Right renal pelvis (tissue), 4 donors: Measurements from ENCODE around the gene ZNF273. TPM values are rescaled to one million over a fixed set of nuclear protein-coding genes. Genes with fewer than 3 reads are reported as not detected.

Experiments
- DNase-seq, 4 donors: peaks; one replicate each; pipeline ENCODE4 v3.0.0-alpha.2; 2013; ENCODE audit warnings: low read depth in 4 of 4, low spot score in 3 of 4, missing footprints in 1 of 4
- polyA plus RNA-seq, 4 donors: library from polyadenylated mRNA; unstranded; fragments of 120-200 nt; gene quantifications; one replicate each; pipeline ENCODE4 v1.2.1, GENCODE V29; 2013; ENCODE audit not compliant: insufficient read length in 4 of 4

Gene ZNF273
- polyA plus RNA-seq, 4 donors = 10.3 to 13.6 (median 12.8) TPM

DNA sequence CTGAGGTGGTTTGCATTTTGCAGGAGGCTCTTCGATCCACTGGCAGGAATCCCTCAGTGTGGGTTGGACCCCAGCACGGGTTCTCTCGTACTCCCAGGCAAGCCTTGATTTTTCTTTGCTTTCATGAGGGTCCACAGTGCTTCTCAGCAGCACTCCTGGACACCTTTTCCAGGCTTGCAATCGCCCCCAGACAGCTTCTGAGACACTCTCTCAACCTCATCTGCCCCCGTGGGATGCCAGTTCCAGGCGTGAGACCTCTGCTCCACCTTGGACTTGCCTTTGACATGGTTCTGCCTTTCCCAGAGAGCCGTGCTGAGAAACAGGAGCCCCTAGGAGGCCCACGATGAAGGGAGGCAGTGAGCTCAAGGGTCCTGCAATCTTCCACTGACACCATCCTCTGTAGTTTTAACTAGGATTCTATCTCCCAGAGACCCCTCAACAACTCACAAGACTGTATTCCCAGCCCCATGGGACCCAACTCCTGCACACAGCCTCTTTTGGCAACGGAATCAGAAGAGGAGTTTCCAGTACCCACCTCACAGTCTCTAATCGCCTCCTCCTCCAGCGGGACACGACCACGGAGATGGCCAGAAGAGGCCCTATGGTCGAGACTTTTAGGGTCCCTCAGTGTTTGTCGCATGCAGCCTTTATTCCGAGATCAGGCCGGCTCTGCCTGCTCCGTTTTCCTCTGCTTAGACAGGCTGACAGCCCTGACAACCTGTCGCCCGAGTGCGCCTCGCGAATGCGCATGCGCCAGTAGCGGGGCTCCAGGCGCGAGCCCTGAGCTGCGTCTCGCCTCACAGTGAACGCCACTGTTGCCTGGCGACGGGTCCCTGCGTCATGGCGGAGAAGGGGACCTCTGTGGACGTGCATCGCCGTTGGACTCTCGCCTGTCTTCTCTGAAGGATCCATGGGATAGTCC, 26.0 kb upstream of the ZNF273 start:
- peak; percentile 48 to 65 (median 56) for DNase-seq

DNA sequence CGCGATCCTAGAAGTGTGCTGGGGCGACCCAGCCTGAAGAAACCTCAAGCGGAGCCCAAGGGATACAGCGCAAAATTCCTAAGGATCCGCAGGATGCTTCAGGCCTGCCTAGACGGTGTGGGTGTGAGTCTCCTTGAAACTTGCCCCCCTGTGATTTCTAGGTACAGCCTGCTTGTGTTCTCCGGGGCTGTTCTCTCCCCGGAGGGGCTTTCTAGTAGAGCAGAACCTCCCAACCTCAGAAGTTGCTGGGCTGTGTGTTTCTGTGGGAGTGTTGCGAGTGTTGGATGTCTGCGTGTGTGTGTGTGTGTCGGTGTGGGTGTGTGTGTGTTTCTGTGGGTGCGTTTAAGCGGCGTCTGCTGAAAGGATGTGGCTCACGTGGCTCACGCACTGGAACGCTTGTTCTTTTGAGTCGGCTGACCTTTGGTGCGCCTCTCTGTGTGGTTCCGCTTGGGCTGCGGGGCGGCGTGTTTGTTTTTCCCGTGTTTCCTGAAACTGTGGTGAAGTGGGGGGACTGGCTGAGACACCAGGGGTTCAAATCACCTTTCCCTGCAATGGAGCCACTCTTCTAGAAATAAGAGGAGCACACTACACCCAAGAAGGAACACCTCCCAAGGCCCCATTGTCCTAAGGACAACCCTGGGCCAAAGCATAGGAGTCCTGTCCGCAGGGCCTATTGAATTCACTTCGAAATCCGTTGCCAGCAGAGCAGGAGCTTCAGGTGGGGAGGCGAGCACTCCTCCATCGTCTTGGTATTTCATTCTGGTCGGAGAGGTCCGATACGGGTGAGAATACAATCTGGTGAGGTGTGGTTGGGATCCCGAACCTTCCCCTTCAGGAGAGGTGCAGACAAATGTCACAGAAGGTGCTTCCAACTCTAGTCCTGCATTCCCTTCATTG, 25.1 kb upstream of the ZNF273 start:
- no peak for DNase-seq

DNA sequence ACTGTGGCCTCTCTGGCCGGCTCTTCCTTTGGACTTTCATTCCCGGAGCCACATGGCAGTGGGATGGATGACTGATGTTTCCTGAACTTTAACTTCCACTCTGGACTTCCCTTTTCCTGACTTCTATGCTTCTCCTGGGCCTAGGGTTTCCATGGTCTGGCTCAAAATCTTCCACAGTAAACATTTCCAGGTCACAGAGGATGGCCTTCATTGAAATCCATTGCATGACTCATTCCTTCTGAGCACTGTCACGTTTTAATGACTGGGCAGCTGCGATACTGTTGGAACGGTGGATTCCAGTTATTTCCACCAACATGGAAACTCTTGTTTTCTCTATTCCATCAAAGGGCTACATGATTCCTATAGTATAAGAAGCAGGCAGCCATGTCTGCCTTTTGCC, 24.4 kb upstream of the ZNF273 start:
- no peak for DNase-seq

DNA sequence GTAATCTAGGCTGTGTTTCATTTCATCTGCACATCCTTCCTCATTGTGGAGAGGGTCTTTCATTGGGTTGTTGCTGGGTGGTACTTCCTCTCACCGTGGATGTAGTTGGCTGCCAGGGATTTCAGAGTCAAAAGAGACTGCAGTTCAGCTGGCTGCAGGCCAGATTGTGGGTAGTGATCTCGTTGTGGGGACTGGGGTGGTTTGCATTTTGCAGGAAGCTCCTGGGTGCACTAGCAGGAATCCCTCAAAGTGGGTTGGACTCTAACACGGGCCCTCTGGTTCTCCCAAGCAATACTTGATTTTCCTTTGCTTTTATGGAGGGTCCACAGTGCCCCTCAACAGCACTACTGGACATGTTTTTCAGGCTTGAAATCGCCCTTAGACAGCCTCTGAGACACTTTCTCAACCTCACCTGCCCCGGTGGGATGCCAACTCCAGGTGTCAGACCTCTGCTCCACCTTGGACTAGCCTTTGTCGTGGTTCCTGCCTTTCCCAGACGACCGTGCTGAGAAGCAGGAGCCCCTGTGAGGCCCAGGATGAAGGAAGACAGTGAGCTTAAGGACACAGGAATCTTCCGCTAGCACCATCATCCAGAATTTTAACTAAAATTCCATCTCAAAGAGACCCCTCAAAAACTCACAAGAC, 23.9 kb upstream of the ZNF273 start:
- DNase-seq = no peak

DNA sequence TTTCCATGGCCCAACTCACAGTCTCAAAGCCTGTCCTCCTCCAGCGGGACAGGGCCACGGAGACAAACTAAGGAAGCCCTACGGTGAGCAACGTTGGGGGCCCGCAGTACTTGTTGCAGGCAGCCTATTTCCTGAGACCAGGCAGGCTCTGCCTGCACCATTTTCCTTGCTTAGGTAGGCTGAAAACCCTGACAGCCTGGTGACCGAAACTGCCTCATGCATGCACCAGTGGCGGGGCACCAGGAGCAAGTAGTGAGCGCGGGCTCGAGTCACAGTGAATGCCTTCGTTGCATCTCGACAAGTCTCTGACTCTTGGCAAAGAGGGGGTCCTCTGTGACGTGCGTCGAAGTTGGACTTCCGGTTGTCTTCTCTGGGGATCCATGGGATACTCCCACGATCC, 23.3 kb upstream of the ZNF273 start:
- no peak for DNase-seq

DNA sequence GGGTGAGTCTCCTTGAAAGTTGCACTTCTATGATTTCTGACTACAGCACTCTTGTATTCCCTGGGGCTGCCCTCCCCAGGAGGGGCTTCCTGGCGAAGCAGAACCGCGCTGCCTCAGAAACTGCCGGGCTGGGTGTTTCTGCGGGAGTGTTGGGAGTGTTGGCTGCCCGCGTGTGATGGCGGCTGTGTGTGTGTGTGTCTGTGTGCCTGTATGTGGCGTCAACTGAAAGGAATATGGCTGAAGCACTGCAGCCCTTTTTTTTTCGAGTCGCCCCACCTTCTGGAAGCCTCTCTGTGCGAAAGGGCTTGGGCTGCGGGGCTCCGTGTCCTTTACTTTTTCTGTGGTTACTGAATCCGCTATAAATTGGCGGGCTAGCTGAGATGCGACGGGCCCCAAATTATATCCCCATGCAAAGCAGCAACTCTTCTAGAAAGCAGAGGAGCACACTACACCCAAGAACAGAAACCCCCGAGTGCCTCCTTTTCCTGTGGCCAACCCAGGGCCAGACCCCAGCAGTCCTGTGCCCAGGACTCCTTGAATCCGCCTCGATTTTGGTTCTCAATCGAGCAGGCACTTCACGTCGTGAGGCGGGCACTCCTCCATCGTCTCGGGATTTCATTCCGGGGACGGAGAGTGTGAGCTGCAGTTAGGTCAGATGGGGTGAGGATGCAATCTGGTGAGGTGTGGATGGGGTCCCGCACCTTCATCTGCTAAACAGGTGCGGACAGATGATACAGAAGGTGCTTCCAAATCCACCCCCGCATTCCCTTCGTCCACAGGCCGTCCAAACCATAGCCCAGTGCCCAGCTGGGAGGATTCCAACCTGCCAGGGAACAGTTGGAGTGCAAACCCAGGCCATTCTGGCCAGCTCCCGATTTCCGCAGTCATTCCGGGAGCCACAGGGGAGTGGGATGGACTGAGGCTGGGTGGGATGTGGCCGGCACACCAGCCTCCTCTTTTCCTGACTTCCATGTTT, 22.5 kb upstream of the ZNF273 start:
- no peak for DNase-seq

DNA sequence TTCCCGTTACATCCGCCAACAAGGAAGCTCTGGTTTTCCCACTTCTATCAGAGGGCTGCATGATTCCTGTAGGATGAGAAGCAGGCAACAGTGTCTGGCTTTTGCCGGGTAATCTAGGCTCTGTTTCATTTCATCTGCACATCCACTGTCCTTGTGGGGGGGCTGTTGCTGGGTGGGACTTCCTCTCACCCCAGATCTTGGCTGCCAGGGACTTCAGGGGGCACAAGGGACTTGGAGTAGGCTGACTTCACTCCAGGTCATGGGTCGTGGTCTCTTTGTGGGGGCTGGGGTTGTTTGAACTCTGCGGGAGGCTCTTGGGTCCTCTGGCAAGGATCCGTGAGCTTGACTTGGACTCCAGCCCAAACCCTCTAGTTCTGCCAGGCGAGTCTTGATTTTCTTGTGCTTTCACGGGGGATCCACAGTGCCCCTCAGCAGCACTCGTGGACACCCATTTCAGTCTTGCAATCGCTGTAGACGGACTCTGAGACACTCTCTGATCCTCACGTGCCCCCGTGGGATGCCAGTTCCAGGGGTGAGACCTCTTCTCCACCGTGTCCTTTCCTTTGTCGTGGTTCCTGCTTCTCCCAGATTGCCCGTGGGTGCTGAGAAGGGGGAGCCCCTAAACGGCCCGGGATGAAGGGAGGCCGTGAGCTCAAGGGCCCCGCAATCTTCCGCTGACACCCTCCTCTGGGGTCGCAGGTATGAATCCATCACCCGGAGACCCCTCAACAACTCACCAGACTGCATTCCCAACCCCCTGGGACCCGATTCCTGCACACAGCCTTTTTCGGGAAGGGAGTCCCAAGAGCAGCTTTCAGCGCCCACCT, 21.4 kb upstream of the ZNF273 start:
- no peak for DNase-seq

DNA sequence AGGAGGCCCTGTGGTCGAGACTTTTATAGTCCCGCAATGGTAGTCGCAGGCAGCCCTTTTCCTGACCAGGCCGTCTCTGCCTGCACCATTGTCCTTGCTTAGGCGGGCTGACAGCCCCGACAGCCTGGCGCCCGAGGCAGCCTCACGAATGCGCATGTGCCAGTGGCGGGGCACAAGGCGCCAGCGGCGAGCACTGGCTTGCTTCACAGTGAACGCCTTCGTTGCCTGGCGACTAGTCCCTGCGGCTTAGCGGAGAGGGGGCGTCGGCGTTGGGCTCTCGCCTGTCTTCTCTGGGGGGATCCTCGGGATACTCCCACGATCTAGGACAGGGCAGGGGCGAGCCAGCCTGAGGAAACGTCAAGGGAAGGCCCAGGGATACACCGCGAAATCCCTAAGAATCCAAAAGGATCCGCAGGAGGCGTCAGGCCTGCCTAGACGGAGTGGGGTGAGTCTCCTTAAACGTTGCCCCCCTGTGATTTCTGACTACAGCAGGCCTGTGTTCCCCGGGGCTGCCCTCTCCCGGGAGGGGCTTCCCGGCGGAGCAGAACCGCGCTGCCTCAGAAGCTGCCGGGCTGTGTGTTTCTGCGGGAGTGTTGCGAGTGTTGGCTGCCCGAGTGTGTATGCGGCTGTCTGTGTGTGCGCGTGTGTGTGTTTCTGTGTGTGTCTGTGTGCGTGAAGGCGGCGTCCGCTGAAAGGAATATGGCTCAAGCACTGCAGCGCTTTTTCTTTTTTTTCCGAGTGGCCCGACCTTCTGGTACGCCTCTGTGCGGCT, 20.5 kb upstream of the ZNF273 start:
- no peak for DNase-seq

DNA sequence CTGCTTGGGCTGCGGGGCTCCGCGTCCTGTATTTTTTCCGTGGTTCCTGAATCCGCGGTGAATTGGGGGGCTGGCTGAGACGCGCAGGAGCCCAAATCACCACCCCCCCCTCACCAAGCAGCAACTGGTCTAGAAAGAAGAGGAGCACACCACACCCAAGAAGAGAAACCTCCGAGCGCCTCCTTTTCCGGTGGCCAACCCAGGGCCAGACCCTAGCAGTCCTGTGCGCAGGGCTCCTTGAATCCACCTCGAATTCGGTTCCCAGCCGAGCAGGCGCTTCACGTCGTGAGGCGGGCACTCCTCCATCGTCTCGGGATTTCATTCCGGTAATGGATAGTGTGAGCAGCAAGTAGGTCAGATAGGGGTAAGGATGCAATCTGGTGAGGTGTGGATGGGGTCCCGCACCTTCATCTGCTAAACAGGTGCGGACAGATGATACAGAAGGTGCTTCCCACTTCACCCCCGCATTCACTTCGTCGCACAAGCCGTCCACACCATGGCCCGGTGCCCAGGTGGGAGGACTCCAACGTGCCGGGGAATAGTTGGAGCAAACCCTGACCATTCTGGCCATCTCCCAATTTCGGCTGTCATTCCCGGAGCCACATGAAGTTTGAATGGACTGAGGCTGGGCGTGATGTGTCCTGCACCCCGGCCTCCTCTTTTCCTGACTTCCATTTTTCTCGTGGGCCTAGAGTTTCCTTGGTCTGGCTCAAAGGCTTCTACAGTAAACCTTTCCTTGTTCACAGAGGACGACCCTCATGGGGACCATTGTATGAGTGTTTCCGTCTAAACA, 19.8 kb upstream of the ZNF273 start:
- DNase-seq = no peak

DNA sequence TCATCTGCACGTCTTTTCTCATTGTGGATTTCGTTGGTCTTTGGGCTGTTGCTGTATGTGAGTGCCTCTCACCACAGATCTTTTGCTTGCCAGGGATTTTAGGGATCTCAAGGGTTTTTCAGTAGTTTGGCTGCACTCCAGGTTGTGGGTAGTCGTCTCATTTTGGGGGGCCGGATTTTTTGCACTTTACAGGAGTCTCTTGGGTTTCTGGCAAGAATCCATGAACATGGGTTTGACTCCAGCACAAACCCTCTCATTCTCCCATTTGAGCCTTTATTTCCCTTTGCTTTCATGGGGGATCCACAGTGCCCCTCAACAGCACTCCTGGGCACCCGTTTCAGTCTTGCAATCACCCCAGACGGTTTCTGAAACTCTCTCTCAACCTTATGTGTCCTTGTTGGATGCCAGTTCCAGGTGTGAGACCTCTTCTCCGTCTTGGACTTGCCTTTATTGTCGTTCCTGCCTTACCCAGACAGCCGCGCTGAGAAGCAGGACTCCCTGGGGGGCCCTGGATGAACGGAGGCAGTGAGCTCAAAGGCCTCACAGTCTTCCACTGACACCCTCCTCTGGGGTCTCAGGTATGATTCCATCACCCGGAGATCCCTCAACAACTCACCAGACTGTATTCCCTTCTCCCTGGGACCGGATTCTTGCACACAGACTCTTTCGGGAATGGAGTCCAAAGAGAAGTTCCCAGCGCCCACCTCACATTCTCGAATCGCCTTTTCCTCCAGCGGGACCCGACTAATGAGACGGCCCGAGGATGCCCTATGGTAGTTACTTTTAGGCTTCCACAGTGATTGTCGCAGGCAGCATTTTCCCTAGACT, 18.8 kb upstream of the ZNF273 start:
- DNase-seq = no peak

DNA sequence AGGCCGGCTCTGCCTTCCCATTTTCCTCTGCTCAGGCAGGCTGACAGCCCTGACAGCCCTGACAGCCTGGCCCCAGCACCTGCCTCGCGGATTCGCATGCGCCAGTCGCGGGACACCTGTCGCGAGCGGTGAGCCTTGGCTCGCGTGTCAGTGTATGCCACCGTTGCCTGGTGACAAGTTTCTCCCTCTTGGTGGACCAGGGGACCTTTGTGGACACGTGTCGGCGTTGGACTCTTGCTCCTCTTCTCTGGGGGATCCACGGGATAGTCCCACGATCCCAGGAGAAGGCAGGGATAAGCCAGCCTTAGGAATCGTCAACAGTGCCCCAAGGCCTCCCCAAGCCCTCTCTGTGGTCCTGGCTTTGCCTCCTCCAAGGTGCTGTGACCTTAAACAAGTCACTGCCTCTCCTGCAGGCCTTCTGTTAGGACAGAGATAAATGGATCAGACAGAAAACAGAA, 18.1 kb upstream of the ZNF273 start:
- no peak for DNase-seq

DNA sequence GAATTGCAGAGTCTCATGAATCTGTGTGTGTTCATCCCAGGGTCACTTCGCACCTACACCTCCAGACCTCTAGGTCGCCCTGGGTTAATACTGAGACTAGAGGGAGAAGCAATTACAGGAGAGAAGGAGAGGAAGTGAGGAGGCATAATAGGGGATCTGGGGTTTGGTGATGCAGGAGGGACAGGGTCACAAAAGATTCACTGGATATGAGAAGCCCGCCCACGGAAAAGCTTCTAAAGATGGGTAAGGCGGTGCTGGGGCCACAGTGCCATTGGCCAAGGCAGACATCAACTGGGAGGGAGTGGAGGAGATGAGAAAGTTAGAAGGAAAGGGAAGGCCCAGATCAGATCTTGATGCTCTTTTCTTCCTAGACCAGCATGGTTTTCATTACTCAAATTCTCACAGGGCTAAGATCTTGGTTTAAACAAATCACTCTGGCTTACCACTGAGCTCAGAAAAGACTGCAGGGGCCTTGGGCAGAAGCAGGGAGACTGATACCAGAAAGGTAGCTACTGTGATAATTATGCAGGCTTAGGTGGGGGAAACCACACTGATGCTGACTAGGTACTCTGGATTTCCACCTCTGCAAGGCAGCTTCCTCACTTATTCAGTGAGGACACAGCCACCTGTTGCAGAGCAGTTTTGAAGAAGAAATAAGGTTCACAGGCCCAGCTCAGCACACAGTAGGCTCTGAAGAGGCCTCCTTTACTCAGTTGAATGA, 17.4 kb upstream of the ZNF273 start:
- no peak for DNase-seq

DNA sequence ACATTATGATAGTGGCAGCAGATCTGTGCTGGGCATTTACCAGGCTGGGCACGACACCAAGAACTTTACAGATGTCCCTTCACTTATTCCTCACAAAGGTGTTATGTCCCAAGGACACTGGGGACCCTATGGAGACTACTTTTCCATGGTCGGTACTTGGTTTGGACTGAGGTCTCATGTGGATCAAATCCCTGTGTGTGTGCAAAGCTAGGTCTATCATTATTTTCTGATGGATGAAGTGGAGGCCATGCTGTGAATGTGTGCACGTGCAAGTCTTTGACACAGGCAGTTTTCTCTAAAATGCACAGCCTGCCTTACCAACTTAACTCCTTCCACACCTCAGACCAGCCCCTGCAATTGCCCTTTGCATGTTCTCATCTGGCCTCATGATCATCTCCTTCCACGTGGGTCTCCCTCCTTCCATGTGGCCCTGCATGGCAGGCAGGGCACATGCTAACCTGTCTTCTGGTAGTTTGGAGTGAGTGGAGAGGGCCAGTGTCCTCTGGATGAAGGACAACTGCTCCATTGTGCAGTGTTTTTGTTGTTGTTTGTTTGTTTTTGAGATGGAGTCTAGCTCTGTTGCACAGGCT, 16.0 kb upstream of the ZNF273 start:
- no peak for DNase-seq

DNA sequence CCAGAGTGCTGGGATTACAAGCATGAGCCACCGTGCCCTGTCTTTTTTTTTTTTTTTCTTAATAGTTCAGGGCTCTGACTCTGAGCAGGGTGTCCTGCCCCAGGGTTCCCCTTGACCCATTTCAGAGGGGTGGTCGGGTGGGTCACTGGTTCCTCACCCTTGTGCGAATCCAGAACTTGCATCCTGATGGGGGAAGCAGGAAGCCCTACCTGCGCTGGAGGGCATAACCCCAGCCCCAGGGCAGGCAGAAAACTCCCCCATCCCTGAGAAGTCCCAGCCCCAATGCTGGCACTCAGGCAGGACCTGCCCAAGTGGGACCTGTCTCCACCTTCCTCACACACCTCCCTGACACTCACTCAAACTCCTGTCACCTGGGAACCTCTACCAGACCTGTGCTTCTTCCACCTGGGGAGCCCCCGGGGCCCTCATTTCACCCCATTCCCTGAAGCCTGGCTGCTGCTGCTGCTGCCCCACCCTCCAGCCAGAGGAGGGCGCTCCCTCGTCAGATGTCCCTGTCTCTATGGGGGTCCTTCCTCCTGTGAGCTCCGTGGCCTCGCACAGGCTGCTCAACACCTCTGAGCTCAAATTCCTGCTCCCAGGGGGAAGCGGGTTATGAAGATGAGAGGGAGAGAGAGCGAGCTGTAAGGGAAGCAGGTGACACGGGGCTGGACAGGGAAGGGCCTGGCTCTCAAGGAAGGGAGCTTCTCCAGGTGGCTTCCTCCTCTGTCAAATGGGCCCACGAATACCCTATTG, 15.1 kb upstream of the ZNF273 start:
- no peak for DNase-seq

DNA sequence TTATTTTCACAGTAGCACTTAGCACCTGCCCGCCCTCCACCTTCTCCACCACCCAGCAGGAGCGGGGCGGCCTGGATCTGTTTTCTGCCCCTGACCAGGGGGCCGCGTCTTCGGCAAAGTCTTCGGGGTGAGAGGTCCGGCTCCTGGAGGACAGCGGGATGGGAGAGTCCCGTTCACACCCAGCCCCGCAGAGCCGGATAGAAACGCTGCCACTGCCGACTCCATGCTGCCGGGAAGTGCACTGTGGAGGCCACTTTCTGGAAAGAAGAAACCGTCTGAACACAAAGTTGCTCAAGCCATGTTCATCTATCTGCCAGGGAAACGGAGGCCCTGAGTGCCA, 14.5 kb upstream of the ZNF273 start:
- no peak for DNase-seq
